ENCODE measurements around the gene MRFAP1L1.

The MRFAP1L1 gene

GRCh38 chr4:6715704-6716017 is 6.0 kb upstream of the MRFAP1L1 start:
- DNase-seq = no peak

GRCh38 chr4:6714954-6715353 is 5.3 kb upstream of the MRFAP1L1 start:
- no peak for DNase-seq

DNA sequence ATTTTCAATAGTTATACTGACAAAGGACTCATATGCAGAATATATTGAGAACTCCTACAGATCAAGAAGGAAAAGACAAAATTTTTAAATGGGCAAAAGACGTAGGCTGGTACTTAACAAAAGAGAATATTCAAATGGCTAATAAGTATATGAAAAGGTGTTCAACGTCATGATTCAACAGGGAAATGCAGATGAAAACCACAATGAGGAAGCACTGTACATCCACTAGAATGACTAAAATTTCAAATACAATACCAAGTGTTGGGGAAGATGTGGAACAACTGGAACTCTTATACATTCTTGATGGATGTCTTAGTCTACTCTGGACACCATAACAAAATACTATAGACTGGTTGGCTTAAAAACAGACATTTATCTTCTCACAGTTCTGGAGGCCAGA is 1.3 kb upstream of the MRFAP1L1 start:
- DNase-seq = no peak

DNA sequence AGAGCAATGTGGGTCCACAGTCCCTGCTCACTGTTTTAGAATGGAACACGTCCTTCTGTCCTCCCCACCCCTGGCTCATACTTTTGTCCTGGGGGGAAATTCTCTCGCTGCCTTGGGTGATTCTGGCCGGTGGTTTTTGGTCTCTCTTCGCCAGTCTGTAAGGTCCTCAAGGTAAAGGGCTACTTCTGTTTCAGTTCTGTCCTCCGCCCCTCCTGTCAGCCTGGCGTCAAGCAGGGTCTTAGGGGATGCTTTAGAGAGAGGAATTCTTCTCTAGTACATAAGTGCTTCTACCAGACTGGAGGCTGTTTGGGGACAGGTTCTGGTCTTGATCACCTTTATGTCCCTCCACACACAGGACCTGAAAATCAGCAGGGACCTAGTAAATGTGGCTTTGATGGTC is 617 bp upstream of the MRFAP1L1 start:
- no peak for DNase-seq

DNA sequence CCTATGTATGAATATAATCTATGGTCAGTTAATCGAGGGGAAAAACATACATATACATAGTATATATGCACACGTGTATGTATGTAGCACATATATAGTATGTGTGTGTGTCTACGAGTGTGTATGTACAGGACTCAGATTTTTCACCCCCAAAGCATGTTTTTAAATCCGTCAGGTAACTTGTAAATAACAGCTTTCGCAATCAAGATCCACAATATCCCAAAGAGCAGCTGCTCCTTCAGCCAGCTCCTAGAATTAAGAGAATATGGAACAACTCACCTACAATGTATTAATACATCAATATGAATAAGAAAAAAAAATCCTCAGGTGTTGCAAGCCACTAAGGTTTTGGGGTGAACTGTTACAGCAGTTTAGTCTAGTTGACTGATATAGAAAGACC is 3.5 kb downstream of the MRFAP1L1 start:
- no peak for DNase-seq

DNA sequence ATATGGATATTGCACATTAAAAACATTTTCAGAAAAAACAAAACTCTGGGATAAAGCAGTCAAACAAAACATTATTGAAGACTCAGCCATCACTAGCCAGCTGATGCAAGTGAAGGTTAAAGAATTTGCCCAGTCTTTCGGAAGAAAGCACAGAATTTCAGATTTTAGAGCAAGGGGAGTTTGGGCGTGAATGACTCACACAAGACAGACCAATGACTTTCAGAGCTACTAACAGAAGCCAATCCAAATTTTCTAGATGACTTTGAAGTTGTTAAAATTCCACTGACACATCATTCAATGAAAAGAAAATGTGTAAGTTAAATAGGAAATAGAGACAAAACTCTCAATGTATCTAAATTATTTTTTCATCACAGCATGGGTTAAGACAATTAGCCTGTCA is 4.0 kb downstream of the MRFAP1L1 start:
- DNase-seq = no peak

- DNase-seq = no peak
Observed at GRCh38 chr4:6703786-6704185, 5.9 kb downstream of the MRFAP1L1 start.

GRCh38 chr4:6702761-6703160 is 6.9 kb downstream of the MRFAP1L1 start:
- DNase-seq = no peak

DNA sequence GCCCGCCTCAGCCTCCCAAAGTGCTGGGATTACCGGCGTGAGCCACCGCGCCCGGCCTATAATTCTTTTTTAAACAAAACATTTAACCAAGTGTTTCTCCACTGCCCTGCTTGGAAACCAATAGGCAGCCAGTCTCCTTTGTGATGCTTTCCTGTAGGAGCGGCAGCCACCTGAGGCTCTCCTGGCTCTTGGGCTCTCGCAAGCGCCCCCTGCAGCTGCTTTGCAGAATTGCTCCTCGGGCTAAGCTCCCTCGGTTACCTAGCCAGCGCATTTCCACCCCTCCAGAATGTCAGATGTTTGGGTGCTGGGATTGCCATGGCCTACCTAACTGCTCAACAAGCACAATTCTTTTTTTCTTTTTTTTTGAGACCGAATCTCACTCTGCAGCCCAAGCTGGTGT is 8.3 kb downstream of the MRFAP1L1 start:
- no peak for DNase-seq

GRCh38 chr4:6699903-6700302 is 9.8 kb downstream of the MRFAP1L1 start:
- DNase-seq = no peak

GRCh38 chr4:6699388-6699787 is 10.3 kb downstream of the MRFAP1L1 start:
- no peak for DNase-seq

- no peak for DNase-seq
Observed at GRCh38 chr4:6697131-6697530, 12.5 kb downstream of the MRFAP1L1 start.

- DNase-seq = no peak
Observed at GRCh38 chr4:6696611-6697010, 13.1 kb downstream of the MRFAP1L1 start.

DNA sequence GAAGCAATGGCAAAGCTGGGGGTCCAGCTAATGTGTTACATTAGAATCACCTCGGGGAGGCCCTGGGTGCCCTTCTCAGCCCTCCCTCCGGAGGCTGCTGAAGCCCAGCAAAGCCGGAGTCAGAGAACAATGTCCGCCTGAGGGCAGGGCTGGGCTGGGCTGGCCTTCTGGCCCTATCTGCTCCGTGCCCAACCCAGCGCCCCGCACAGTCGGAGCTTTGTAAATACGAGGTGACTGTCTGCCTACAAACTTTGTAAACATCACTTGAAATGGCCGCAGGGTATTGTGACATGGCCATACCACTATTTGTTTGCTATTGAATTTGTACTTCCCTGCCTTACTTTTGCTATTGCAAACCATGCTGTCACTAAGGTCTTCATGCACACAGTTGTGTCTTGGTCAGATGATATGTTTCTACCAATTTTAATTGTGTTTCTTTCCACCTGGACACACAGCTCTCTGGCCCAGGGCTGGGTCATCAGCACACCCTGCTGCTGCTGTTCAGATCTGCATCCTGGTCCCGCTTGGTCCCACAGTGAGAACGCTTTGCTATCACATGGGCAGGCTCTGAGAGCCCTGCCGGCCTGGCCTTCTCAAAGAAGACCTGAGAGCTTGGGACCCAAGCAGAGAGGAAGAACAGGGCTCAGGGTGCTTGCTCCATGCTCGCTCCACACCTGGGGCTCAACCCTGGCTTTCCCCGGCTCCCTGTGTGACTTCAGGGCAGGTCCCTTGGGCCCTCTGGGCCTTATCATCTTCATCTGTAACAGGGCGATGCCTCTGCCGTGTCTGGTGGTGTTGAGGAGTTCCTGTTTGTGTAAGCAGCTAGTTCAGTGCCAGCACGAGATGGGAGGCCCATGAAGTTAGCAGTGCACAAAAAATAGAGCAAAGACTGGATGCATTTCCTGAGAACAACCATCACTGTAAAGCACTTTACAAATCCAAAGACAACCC is 13.7 kb downstream of the MRFAP1L1 start:
- DNase-seq = no peak

DNA sequence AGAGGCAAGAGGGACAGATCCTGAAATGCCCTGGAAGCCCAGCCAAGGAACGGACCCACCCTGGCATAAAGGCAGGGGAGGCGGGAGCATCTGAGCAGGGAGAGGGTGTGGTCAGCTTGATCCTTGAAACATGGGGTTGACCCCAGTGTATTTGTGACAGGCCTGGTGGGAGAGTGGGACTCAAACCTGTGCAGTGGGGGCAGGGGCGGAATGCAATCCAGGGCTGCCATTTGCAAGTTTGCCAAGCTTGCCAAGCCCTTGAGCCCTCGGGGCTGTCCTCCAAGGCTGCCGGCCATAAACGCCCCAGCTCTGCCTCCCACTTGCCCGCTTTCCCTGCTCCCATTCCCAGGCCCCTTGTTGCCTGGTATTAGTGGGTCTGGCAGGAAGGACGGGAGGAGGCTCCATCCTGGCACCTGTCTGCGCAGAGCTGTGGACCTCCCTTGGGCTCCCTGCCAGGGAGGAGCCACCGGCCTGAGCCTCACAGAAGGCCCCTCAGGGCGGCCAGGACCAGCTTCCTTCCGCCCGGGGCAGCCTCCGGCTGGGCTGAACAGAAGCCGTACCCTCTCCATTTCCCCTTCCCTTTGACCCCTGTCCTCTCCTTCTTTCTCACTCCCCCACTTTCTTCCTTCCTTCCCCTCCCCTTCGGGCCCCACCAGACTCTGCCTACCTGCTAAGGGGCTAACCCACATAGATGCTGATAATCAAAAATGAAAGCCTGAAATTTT is 15.3 kb downstream of the MRFAP1L1 start:
- DNase-seq = no peak

- DNase-seq = no peak
Observed at GRCh38 chr4:6693231-6694176, 16.2 kb downstream of the MRFAP1L1 start, which contains the start of gene S100P. S100P (plus strand) TSS chr4:6693878; CDS start chr4:6693933, 55 bp downstream.

DNA sequence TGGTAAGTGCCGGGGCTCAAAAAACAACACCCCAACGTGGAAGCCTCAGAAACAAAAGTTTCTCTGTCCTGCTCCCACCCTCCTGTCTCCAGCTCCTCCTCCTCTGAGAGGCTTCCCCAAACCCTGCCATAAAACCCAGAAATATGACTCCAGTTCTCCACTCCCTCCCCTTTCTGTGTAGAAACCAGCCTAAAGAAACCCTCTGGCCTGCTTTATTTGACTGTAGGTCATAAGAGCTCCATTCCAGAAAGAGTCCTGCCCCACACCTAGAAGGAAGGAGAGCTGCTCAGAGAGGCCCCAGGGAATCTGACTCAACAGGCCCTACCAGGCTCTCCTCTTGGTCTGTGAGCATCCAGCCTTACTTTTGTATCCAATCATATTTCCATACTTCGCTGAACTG is 16.9 kb downstream of the MRFAP1L1 start:
- DNase-seq = no peak

GRCh38 chr4:6692379-6692778 is 17.3 kb downstream of the MRFAP1L1 start:
- no peak for DNase-seq

- DNase-seq = no peak
Observed at GRCh38 chr4:6689506-6689960, 20.1 kb downstream of the MRFAP1L1 start.

- DNase-seq = no peak
Observed at GRCh38 chr4:6688879-6689505, 20.7 kb downstream of the MRFAP1L1 start.

DNA sequence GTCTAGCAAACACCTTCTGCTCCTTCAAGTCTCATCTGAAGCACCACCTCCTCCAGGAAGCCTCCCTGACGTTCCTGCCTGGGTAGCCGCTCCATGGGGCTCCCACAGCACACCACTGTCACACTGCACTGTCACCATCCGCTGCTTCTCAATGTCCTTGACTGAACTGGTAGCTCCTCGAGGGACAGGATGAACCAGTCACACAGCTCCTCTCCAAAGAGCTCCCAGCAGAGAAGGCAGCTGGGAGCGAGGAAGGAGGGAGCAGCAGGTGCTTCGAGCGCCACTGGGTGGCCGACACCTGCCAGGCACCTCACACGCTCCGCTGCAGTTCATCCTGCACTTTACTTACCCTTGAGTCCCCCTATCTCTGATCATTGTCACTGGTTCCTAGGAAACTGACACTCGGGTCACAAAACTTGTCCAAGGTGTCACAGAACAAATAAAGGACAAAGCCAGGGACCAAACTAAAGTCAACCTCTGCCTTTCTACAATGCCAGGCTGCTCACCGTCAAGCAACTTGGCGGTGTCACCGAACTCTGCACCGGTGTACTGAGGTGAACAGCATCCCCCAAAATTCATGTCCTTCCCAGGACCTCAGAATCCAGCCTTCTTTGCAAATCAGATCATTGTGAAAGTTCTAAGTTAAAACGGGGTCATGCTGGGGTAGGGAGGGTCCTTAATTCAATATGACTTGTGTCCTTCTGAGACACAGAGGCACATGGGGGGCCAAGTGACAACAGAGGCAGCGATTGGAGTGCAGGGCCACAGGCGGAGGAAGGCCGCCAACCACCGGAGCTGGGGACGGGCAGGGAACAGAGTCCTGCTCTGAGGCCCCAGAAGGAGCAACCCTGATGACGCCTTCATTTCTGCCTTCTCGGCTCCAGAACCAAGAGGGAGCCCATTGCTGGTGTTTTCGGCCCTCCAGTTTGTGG is 21.5 kb downstream of the MRFAP1L1 start:
- no peak for DNase-seq
